HEK293T (cell line): ENCODE data around the gene TMEM144.

Experiments
- CTCF ChIA-PET: fragments of 350-600 bp; formaldehyde crosslinking; extraction: SDS; loops from one replicate; lab custom pipeline; 2021; ENCODE audit warnings: antibody characterized with exemption, inconsistent platforms; lab: Yijun Ruan, JAX
- POLR2A ChIA-PET: fragments of 350-600 bp; formaldehyde crosslinking; extraction: SDS; loops from one replicate; lab custom pipeline; 2020; ENCODE audit warnings: antibody characterized with exemption, inconsistent platforms; lab: Yijun Ruan, JAX
- DNase-seq: peaks from one replicate; pipeline ENCODE4 v3.0.0; 2012; ENCODE audit warnings: mixed read lengths; ENCODE audit errors: extremely low spot score
- CTBP1 ChIP-seq: fragments of 450-650 bp; IDR thresholded peaks from 2 replicates; pipeline ENCODE4 v1.6.1; 2016; ENCODE audit warnings: borderline replicate concordance
- ELF4 ChIP-seq: fragments of 450-650 bp; IDR thresholded peaks from 2 replicates; pipeline ENCODE4 v1.6.1; 2017; ENCODE audit warnings: antibody characterized with exemption
- FOXA1 ChIP-seq: fragments of 450-650 bp; IDR thresholded peaks from 2 replicates; pipeline ENCODE4 v1.6.1; 2016; ENCODE audit warnings: mild to moderate bottlenecking
- FOXM1 ChIP-seq: fragments of 450-650 bp; IDR thresholded peaks from 2 replicates; pipeline ENCODE4 v1.6.1; 2017; ENCODE audit warnings: mild to moderate bottlenecking, borderline replicate concordance
- HDGF ChIP-seq: fragments of 450-650 bp; IDR thresholded peaks from 2 replicates; pipeline ENCODE4 v1.6.1; 2017; ENCODE audit warnings: antibody characterized with exemption, borderline replicate concordance
- LEF1 ChIP-seq: fragments of 450-650 bp; IDR thresholded peaks from 2 replicates; pipeline ENCODE4 v1.6.1; 2017; ENCODE audit warnings: mild to moderate bottlenecking, borderline replicate concordance
- SP1 ChIP-seq: fragments of 450-650 bp; IDR thresholded peaks from 2 replicates; pipeline ENCODE4 v1.6.1; 2017
- SUZ12 ChIP-seq: fragments of 450-650 bp; IDR thresholded peaks from 2 replicates; pipeline ENCODE4 v1.6.1; 2016; ENCODE audit warnings: mild to moderate bottlenecking
- TARDBP ChIP-seq: fragments of 450-650 bp; IDR thresholded peaks from 2 replicates; pipeline ENCODE4 v1.6.1; 2016
- ZNF384 ChIP-seq: fragments of 450-650 bp; IDR thresholded peaks from 2 replicates; pipeline ENCODE4 v1.6.1; 2016
- TF ChIP-seq, protein P1 (sequence below): fragments of 450-650 bp; IDR thresholded peaks from 2 replicates; pipeline ENCODE4 v1.6.1; 2016

Gene TMEM144

DNA sequence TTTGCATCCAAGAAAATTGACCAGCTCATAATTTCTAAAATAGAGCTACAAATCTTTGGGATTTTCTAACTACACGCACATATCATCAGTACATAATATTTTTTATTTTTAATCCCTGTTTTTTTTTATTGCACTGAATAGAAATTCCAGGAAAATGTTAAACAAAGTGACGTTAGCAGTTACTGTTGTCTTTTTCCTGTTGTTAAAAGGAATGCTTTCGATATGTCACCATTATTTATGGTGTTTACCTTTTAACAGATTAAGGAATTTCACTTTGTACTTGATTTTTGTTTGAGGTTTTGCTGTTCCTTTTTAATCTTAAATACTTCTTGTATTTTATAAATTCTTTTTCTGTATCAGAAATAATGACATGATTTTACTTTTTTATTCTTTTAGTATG is 89.7 kb downstream of the TMEM144 start:
- DNase-seq: no peak
- TF ChIP-seq FOXA1 (no peak), SUZ12 (no peak), FOXM1 (no peak), ZNF384 (no peak), ELF4 (no peak), HDGF (no peak), TARDBP (no peak)
- TF ChIP-seq, protein P1, sequence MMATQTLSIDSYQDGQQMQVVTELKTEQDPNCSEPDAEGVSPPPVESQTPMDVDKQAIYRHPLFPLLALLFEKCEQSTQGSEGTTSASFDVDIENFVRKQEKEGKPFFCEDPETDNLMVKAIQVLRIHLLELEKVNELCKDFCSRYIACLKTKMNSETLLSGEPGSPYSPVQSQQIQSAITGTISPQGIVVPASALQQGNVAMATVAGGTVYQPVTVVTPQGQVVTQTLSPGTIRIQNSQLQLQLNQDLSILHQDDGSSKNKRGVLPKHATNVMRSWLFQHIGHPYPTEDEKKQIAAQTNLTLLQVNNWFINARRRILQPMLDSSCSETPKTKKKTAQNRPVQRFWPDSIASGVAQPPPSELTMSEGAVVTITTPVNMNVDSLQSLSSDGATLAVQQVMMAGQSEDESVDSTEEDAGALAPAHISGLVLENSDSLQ: no peak
- POLR2A ChIA-PET: no interaction called here
- CTCF ChIA-PET: interaction anchor here (1.1 kb wide), 1 partner anchor 25 kb away, joined by 3 read pairs; no protein-coding TSS in a partner anchor

DNA sequence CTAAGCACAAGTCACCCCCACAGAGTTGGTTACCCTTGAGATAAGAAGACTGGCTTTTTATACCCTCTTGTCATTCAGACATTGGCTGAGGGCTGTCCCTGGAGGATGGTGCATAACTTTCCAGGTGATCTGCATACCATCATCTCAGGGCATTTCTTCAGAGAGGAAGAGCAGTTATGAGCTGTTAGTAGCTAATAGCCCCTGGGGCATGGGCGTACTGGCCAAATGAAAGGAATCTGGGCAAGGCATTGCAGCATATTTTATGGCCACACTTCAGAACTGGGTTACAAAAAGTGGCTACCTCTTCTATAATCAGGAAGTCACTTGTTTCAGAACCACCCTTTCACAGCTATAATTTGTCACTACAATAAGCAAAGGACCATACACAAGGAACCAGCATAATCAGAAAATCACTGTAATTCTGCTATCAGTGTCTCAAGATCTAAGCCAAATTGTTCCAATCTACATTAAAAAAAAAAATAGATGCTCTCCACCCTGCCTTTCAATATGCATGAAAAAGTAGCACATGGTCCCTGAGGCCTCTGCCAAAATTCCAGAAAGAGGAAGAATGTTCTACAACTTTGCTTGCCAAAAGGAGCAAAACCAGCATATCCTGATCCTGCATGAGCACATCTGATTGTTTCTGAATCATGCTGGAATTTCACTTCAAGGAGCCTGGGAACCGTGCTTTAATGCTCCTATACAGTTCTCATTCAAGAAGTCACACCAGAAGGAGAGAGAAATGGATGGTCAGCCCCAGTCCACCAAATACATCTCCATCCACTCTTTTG is 92.0 kb downstream of the TMEM144 start:
- ChIA-PET CTCF (interaction anchor here (1.5 kb wide), 1 partner anchor 17 kb away, joined by 3 read pairs; no protein-coding TSS in a partner anchor), POLR2A (no interaction called here)
- no peak for TF ChIP-seq ELF4
- no peak for TF ChIP-seq SUZ12
- no peak for TF ChIP-seq LEF1
- no peak for TF ChIP-seq CTBP1
- DNase-seq: no peak

DNA sequence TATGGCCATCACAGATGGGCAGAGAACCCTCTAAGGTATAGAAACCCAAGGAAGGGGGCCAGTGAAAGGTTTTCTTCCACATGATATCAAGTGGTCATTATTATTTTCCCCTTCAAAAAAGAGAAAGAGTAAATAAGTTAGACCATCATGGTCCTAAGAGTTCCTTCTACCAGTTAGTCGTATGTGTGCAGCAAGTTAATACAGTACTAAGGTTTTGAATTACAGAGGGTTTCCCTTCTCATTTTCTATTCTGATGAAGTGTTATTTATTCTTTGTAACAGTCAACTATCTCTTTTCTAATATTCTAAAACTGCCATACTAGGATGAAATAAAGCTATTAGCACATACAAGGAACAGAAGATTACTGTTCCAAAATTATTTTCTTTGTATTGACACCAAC is 94.4 kb downstream of the TMEM144 start:
- no peak for TF ChIP-seq SP1
- TF ChIP-seq SUZ12: no peak
- DNase-seq: no peak
- POLR2A ChIA-PET: no interaction called here
- CTCF ChIA-PET: no interaction called here
